WTC11 (cell line): Measurements from ENCODE around the gene RNF151. TPM values are rescaled to one million over a fixed set of nuclear protein-coding genes. Genes with fewer than 3 reads are reported as not detected.

Source experiments
- ATAC-seq: fragments of 200-7000 bp; cut with Tn5 transposase; 2 replicates; pipeline ENCODE4 v1.10.0; 2021; ENCODE audit warnings: mild to moderate bottlenecking, moderate library complexity
- CTCF ChIA-PET: fragments of 300-600 bp; sonication (Branson Sonifier 250); formaldehyde crosslinking; loops from one replicate; lab custom pipeline; 2021; ENCODE audit warnings: antibody characterized with exemption; lab: Charles Lee
- POLR2A ChIA-PET: fragments of 350-600 bp; sonication (Branson Sonifier 250); formaldehyde crosslinking; loops from one replicate; lab custom pipeline; 2021; ENCODE audit warnings: antibody characterized with exemption; lab: Charles Lee
- DNase-seq: peaks from one replicate; pipeline ENCODE4 v3.0.0; 2021; ENCODE audit warnings: low spot score
- H3K27ac Mint-ChIP-seq: 2 replicates; pipeline ENCODE4 v1.8.0; 2021; ENCODE audit warnings: mixed read lengths
- H3K27me3 Mint-ChIP-seq: 2 replicates; pipeline ENCODE4 v1.8.0; 2021; ENCODE audit warnings: low read depth, mild to moderate bottlenecking, moderate library complexity, mixed read lengths
- H3K36me3 Mint-ChIP-seq: 2 replicates; pipeline ENCODE4 v1.8.0; 2021; ENCODE audit warnings: mixed read lengths
- H3K4me1 Mint-ChIP-seq: 2 replicates; pipeline ENCODE4 v1.8.0; 2022; ENCODE audit warnings: mixed read lengths
- H3K4me3 Mint-ChIP-seq: 2 replicates; pipeline ENCODE4 v1.8.0; 2021; ENCODE audit warnings: mild to moderate bottlenecking, moderate library complexity, mixed read lengths
- H3K9me3 Mint-ChIP-seq: 2 replicates; pipeline ENCODE4 v1.8.0; 2021; ENCODE audit warnings: mixed read lengths
- AFF4 ChIP-seq: sonication (generic); formaldehyde crosslinking; IDR thresholded peaks from 2 replicates; pipeline ENCODE4 v1.8.1; 2023; ENCODE audit warnings: mild to moderate bottlenecking, missing genetic modification reagents, borderline replicate concordance
- ARID4B ChIP-seq: sonication (generic); formaldehyde crosslinking; IDR thresholded peaks from 2 replicates; pipeline ENCODE4 v1.8.0; 2023; ENCODE audit warnings: missing genetic modification reagents, mild to moderate bottlenecking, borderline replicate concordance
- CBFB ChIP-seq: sonication (generic); formaldehyde crosslinking; IDR thresholded peaks from 2 replicates; pipeline ENCODE4 v1.8.1; 2022; ENCODE audit warnings: mild to moderate bottlenecking, low read depth, missing genetic modification reagents
- CDX4 ChIP-seq: fragments of 250-450 bp; sonication (Bioruptor Pico); IDR thresholded peaks from 2 replicates; pipeline ENCODE4 v1.9.0; 2021; ENCODE audit warnings: moderate library complexity, mild to moderate bottlenecking, inconsistent platforms, borderline replicate concordance
- IRF2 ChIP-seq: sonication (generic); formaldehyde crosslinking; IDR thresholded peaks from 2 replicates; pipeline ENCODE4 v1.8.0; 2022; ENCODE audit warnings: low read depth, missing genetic modification reagents, borderline replicate concordance
- NFE2L1 ChIP-seq: sonication (generic); formaldehyde crosslinking; IDR thresholded peaks from 2 replicates; pipeline ENCODE4 v1.8.1; 2023; ENCODE audit warnings: missing genetic modification reagents
- OVOL2 ChIP-seq: fragments of 250-450 bp; sonication (Bioruptor Pico); IDR thresholded peaks from 2 replicates; pipeline ENCODE4 v1.9.0; 2021; ENCODE audit warnings: mild to moderate bottlenecking, borderline replicate concordance
- PRDM15 ChIP-seq: sonication (generic); formaldehyde crosslinking; IDR thresholded peaks from 2 replicates; pipeline ENCODE4 v1.8.0; 2022; ENCODE audit warnings: missing genetic modification reagents
- PRRX2 ChIP-seq: fragments of 250-450 bp; sonication (Bioruptor Pico); IDR thresholded peaks from 2 replicates; pipeline ENCODE4 v1.8.0; 2021; ENCODE audit warnings: mild to moderate bottlenecking
- RORB ChIP-seq: fragments of 250-450 bp; sonication (Bioruptor Pico); IDR thresholded peaks from 2 replicates; pipeline ENCODE4 v1.9.0; 2021; ENCODE audit warnings: mild to moderate bottlenecking
- SP1 ChIP-seq: sonication (generic); formaldehyde crosslinking; conservative IDR thresholded peaks from 2 replicates; pipeline ENCODE4 v1.8.1; 2022; ENCODE audit warnings: missing genetic modification reagents
- TCF7 ChIP-seq: sonication (generic); formaldehyde crosslinking; IDR thresholded peaks from 2 replicates; pipeline ENCODE4 v1.8.0; 2022; ENCODE audit warnings: mild to moderate bottlenecking, low read depth, missing genetic modification reagents, moderate library complexity
- ZBTB21 ChIP-seq: sonication (generic); formaldehyde crosslinking; IDR thresholded peaks from 2 replicates; pipeline ENCODE4 v1.8.1; 2023; ENCODE audit warnings: mild to moderate bottlenecking, missing genetic modification reagents, borderline replicate concordance
- ZNF263 ChIP-seq: sonication (generic); formaldehyde crosslinking; IDR thresholded peaks from 2 replicates; pipeline ENCODE4 v1.8.1; 2022; ENCODE audit warnings: low read depth, mild to moderate bottlenecking, moderate library complexity, missing genetic modification reagents
- ZNF281 ChIP-seq: sonication (generic); formaldehyde crosslinking; IDR thresholded peaks from 2 replicates; pipeline ENCODE4 v1.8.0; 2023; ENCODE audit warnings: mild to moderate bottlenecking, missing genetic modification reagents
- ZNF317 ChIP-seq: sonication (generic); formaldehyde crosslinking; IDR thresholded peaks from 2 replicates; pipeline ENCODE4 v1.8.1; 2023; ENCODE audit warnings: low read depth, mild to moderate bottlenecking, moderate library complexity, missing genetic modification reagents, borderline replicate concordance
- ZNF396 ChIP-seq: fragments of 250-450 bp; sonication (Bioruptor Pico); IDR thresholded peaks from 2 replicates; pipeline ENCODE4 v1.8.0; 2021; ENCODE audit warnings: mild to moderate bottlenecking, moderate library complexity, borderline replicate concordance
- ZNF423 ChIP-seq: fragments of 250-450 bp; sonication (Bioruptor Pico); IDR thresholded peaks from 2 replicates; pipeline ENCODE4 v2.1.2; 2022; ENCODE audit warnings: mild to moderate bottlenecking, moderate library complexity
- total RNA-seq: library from RNA; stranded (reverse); gene quantifications from 3 replicates; pipeline ENCODE4 v1.2.3, GENCODE V29; 2021

The RNF151 gene
- total RNA-seq, 1 experiment from 2014 or later: 0.31 TPM

- no peak for TF ChIP-seq ZNF396
- TF ChIP-seq TCF7 (CRISPR knock-in tag): no peak
- no peak for TF ChIP-seq CBFB (CRISPR knock-in tag)
- no peak for TF ChIP-seq ZBTB21 (CRISPR knock-in tag)
- TF ChIP-seq ZNF317: no peak
- peaks cover 10% of the 10 kb centered on the region for H3K36me3 Mint-ChIP-seq
- ATAC-seq (no peak), DNase-seq (no peak)
- peaks cover 16% of the 10 kb centered on the region for H3K27me3 Mint-ChIP-seq
- H3K4me3 Mint-ChIP-seq: no peak overlapping the region
- CTCF ChIA-PET: no interaction called here
- H3K27ac Mint-ChIP-seq: no peak overlapping the region
- POLR2A ChIA-PET: no interaction called here
- H3K9me3 Mint-ChIP-seq: no peaks in the 10 kb centered on the region
- H3K4me1 Mint-ChIP-seq: peaks cover 17% of the 10 kb centered on the region
These were observed 9.5 kb downstream of the RNF151 start for GRCh38 chr16:1976216-1976520.

- no peak overlapping the region for H3K4me3 Mint-ChIP-seq
- H3K9me3 Mint-ChIP-seq: no peaks in the 10 kb centered on the region
- DNase-seq (no peak), ATAC-seq (no peak)
- TF ChIP-seq SP1 (CRISPR knock-in tag): no peak
- TF ChIP-seq PRRX2 (CRISPR knock-in tag): no peak
- TF ChIP-seq ZNF263 (CRISPR knock-in tag): no peak
- no peak for TF ChIP-seq AFF4 (CRISPR knock-in tag)
- no peak for TF ChIP-seq ZNF396
- no peak for TF ChIP-seq ZNF423 (CRISPR knock-in tag)
- TF ChIP-seq CDX4 (CRISPR knock-in tag): no peak
- no peak for TF ChIP-seq IRF2 (CRISPR knock-in tag)
- TF ChIP-seq NFE2L1 (CRISPR knock-in tag): no peak
- TF ChIP-seq OVOL2 (CRISPR knock-in tag): no peak
- no peak for TF ChIP-seq RORB
- no peak for TF ChIP-seq PRDM15
- no peak for TF ChIP-seq ARID4B
- TF ChIP-seq ZNF281 (CRISPR knock-in tag): no peak
- POLR2A ChIA-PET: no interaction called here
- H3K27ac Mint-ChIP-seq: no peak overlapping the region
- H3K27me3 Mint-ChIP-seq: peaks cover 26% of the 10 kb centered on the region
- peaks cover 18% of the 10 kb centered on the region for H3K4me1 Mint-ChIP-seq
- peaks cover 10% of the 10 kb centered on the region for H3K36me3 Mint-ChIP-seq
- CTCF ChIA-PET: interaction anchor here (0.7 to 1.5 kb wide), 2 partner anchors 27 to 82 kb away, joined by 3 to 4 read pairs; no protein-coding TSS in a partner anchor
These were observed 10.6 kb downstream of the RNF151 start for GRCh38 chr16:1976951-1977874.
